WTC11 (cell line): ENCODE data around the gene CACNA2D3. TPM values are rescaled to one million over a fixed set of nuclear protein-coding genes. Genes with fewer than 3 reads are reported as not detected.

ENCODE experiments used
- ATAC-seq: fragments of 200-7000 bp; cut with Tn5 transposase; 2 replicates; pipeline ENCODE4 v1.10.0; 2021; ENCODE audit warnings: mild to moderate bottlenecking, moderate library complexity
- CTCF ChIA-PET: fragments of 300-600 bp; sonication (Branson Sonifier 250); formaldehyde crosslinking; loops from one replicate; lab custom pipeline; 2021; ENCODE audit warnings: antibody characterized with exemption; lab: Charles Lee
- POLR2A ChIA-PET: fragments of 350-600 bp; sonication (Branson Sonifier 250); formaldehyde crosslinking; loops from one replicate; lab custom pipeline; 2021; ENCODE audit warnings: antibody characterized with exemption; lab: Charles Lee
- DNase-seq: peaks from one replicate; pipeline ENCODE4 v3.0.0; 2021; ENCODE audit warnings: low spot score
- H3K27ac Mint-ChIP-seq: 2 replicates; pipeline ENCODE4 v1.8.0; 2021; ENCODE audit warnings: mixed read lengths
- H3K27me3 Mint-ChIP-seq: 2 replicates; pipeline ENCODE4 v1.8.0; 2021; ENCODE audit warnings: low read depth, mild to moderate bottlenecking, moderate library complexity, mixed read lengths
- H3K36me3 Mint-ChIP-seq: 2 replicates; pipeline ENCODE4 v1.8.0; 2021; ENCODE audit warnings: mixed read lengths
- H3K4me1 Mint-ChIP-seq: 2 replicates; pipeline ENCODE4 v1.8.0; 2022; ENCODE audit warnings: mixed read lengths
- H3K4me3 Mint-ChIP-seq: 2 replicates; pipeline ENCODE4 v1.8.0; 2021; ENCODE audit warnings: mild to moderate bottlenecking, moderate library complexity, mixed read lengths
- H3K9me3 Mint-ChIP-seq: 2 replicates; pipeline ENCODE4 v1.8.0; 2021; ENCODE audit warnings: mixed read lengths
- CBFB ChIP-seq: sonication (generic); formaldehyde crosslinking; IDR thresholded peaks from 2 replicates; pipeline ENCODE4 v1.8.1; 2022; ENCODE audit warnings: mild to moderate bottlenecking, low read depth, missing genetic modification reagents
- MAX ChIP-seq: sonication (generic); formaldehyde crosslinking; IDR thresholded peaks from 2 replicates; pipeline ENCODE4 v1.8.0; 2022; ENCODE audit warnings: mild to moderate bottlenecking, missing genetic modification reagents
- MYBL2 ChIP-seq: sonication (generic); formaldehyde crosslinking; IDR thresholded peaks from 2 replicates; pipeline ENCODE4 v1.8.1; 2023; ENCODE audit warnings: mild to moderate bottlenecking, moderate library complexity, missing genetic modification reagents
- NR1H2 ChIP-seq: sonication (generic); formaldehyde crosslinking; IDR thresholded peaks from 2 replicates; pipeline ENCODE4 v1.9.0; 2021; ENCODE audit warnings: mild to moderate bottlenecking, moderate library complexity, missing genetic modification reagents
- PRDM15 ChIP-seq: sonication (generic); formaldehyde crosslinking; IDR thresholded peaks from 2 replicates; pipeline ENCODE4 v1.8.0; 2022; ENCODE audit warnings: missing genetic modification reagents
- SOX15 ChIP-seq: fragments of 250-450 bp; sonication (Bioruptor Pico); IDR thresholded peaks from 2 replicates; pipeline ENCODE4 v1.9.0; 2021; ENCODE audit warnings: mild to moderate bottlenecking
- TEAD4 ChIP-seq: sonication (generic); formaldehyde crosslinking; IDR thresholded peaks from 2 replicates; pipeline ENCODE4 v1.8.0; 2022; ENCODE audit warnings: mild to moderate bottlenecking, missing genetic modification reagents
- total RNA-seq: library from RNA; stranded (reverse); gene quantifications from 3 replicates; pipeline ENCODE4 v1.2.3, GENCODE V29; 2021
- TF ChIP-seq, protein P1 (sequence below): sonication (generic); formaldehyde crosslinking; IDR thresholded peaks from 2 replicates; pipeline ENCODE4 v1.8.0; 2023; ENCODE audit warnings: missing genetic modification reagents
- TF ChIP-seq, protein P2 (sequence below): fragments of 250-450 bp; sonication (Bioruptor Pico); IDR thresholded peaks from 2 replicates; pipeline ENCODE4 v1.8.0; 2021; ENCODE audit warnings: mild to moderate bottlenecking
- TF ChIP-seq, protein P3 (sequence below): sonication (generic); formaldehyde crosslinking; IDR thresholded peaks from 2 replicates; pipeline ENCODE4 v1.8.1; 2023; ENCODE audit warnings: mild to moderate bottlenecking, moderate library complexity, missing genetic modification reagents
- TF ChIP-seq, protein P4 (sequence below): sonication (generic); formaldehyde crosslinking; IDR thresholded peaks from 2 replicates; pipeline ENCODE4 v1.8.1; 2023; ENCODE audit warnings: mild to moderate bottlenecking, missing genetic modification reagents, moderate library complexity
- TF ChIP-seq, protein P5 (sequence below): sonication (generic); formaldehyde crosslinking; IDR thresholded peaks from 2 replicates; pipeline ENCODE4 v1.8.0; 2022; ENCODE audit warnings: mild to moderate bottlenecking, missing genetic modification reagents
- TF ChIP-seq, protein P6 (sequence below): sonication (generic); formaldehyde crosslinking; IDR thresholded peaks from 2 replicates; pipeline ENCODE4 v1.8.1; 2022; ENCODE audit warnings: mild to moderate bottlenecking, moderate library complexity, missing genetic modification reagents

The CACNA2D3 gene
- total RNA-seq, 1 experiment from 2014 or later = 5.0 TPM

- no peak for TF ChIP-seq CBFB (CRISPR knock-in tag)
- no peak for TF ChIP-seq NR1H2 (CRISPR knock-in tag)
Observed at GRCh38 chr3:55097441-55097840, 975.1 kb downstream of the CACNA2D3 start (continued).

DNA sequence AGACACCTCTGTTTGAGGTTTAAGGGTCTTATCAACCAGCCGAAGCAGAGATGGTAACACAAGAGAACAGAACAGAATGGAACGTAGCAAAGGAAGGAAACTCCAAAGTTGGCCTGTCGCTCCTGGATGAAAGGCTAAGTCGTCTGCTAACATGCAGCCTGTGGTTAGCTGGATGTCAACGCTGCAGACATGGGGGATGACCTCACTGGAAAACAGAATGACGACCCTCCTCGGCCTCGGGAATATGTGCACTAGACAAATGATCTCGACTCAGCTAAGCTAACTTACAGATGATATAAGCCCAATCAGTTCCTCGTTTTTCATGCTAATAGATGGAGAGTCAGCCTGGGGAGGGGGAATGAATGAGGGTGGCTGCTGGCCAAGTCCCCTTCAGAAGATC is 983.3 kb downstream of the CACNA2D3 start:
- ATAC-seq = no peak
- POLR2A ChIA-PET = no interaction called here

More for the DNA sequence above, 983.3 kb downstream of the CACNA2D3 start:
- Mint-ChIP-seq H3K4me1 (peaks cover 5% of the 10 kb centered on the region), H3K27ac (no peak overlapping the region), H3K4me3 (no peak overlapping the region), H3K36me3 (no peaks in the 10 kb centered on the region), H3K9me3 (no peaks in the 10 kb centered on the region), H3K27me3 (0 out of 2 replicates have a peak, but pooled peaks cover 4% of the 10 kb centered on the region)
- CTCF ChIA-PET = no interaction called here
- TF ChIP-seq, protein P1, sequence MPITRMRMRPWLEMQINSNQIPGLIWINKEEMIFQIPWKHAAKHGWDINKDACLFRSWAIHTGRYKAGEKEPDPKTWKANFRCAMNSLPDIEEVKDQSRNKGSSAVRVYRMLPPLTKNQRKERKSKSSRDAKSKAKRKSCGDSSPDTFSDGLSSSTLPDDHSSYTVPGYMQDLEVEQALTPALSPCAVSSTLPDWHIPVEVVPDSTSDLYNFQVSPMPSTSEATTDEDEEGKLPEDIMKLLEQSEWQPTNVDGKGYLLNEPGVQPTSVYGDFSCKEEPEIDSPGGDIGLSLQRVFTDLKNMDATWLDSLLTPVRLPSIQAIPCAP (CRISPR knock-in tag) = no peak
- TF ChIP-seq MYBL2 (CRISPR knock-in tag) = no peak
- no peak for TF ChIP-seq TEAD4 (CRISPR knock-in tag)
- no peak for TF ChIP-seq PRDM15 (CRISPR knock-in tag)
- TF ChIP-seq, protein P2, sequence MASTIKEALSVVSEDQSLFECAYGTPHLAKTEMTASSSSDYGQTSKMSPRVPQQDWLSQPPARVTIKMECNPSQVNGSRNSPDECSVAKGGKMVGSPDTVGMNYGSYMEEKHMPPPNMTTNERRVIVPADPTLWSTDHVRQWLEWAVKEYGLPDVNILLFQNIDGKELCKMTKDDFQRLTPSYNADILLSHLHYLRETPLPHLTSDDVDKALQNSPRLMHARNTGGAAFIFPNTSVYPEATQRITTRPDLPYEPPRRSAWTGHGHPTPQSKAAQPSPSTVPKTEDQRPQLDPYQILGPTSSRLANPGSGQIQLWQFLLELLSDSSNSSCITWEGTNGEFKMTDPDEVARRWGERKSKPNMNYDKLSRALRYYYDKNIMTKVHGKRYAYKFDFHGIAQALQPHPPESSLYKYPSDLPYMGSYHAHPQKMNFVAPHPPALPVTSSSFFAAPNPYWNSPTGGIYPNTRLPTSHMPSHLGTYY = no peak
- TF ChIP-seq, protein P3, sequence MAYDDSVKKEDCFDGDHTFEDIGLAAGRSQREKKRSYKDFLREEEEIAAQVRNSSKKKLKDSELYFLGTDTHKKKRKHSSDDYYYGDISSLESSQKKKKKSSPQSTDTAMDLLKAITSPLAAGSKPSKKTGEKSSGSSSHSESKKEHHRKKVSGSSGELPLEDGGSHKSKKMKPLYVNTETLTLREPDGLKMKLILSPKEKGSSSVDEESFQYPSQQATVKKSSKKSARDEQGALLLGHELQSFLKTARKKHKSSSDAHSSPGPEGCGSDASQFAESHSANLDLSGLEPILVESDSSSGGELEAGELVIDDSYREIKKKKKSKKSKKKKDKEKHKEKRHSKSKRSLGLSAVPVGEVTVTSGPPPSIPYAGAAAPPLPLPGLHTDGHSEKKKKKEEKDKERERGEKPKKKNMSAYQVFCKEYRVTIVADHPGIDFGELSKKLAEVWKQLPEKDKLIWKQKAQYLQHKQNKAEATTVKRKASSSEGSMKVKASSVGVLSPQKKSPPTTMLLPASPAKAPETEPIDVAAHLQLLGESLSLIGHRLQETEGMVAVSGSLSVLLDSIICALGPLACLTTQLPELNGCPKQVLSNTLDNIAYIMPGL = no peak
- TF ChIP-seq, protein P4, sequence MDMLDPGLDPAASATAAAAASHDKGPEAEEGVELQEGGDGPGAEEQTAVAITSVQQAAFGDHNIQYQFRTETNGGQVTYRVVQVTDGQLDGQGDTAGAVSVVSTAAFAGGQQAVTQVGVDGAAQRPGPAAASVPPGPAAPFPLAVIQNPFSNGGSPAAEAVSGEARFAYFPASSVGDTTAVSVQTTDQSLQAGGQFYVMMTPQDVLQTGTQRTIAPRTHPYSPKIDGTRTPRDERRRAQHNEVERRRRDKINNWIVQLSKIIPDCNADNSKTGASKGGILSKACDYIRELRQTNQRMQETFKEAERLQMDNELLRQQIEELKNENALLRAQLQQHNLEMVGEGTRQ = no peak
- TF ChIP-seq, protein P5, sequence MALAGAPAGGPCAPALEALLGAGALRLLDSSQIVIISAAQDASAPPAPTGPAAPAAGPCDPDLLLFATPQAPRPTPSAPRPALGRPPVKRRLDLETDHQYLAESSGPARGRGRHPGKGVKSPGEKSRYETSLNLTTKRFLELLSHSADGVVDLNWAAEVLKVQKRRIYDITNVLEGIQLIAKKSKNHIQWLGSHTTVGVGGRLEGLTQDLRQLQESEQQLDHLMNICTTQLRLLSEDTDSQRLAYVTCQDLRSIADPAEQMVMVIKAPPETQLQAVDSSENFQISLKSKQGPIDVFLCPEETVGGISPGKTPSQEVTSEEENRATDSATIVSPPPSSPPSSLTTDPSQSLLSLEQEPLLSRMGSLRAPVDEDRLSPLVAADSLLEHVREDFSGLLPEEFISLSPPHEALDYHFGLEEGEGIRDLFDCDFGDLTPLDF (CRISPR knock-in tag) = no peak
- TF ChIP-seq MAX = no peak
- TF ChIP-seq, protein P6, sequence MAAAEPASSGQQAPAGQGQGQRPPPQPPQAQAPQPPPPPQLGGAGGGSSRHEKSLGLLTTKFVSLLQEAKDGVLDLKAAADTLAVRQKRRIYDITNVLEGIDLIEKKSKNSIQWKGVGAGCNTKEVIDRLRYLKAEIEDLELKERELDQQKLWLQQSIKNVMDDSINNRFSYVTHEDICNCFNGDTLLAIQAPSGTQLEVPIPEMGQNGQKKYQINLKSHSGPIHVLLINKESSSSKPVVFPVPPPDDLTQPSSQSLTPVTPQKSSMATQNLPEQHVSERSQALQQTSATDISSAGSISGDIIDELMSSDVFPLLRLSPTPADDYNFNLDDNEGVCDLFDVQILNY (CRISPR knock-in tag) = no peak
- TF ChIP-seq SOX15 = no peak
- no peak for DNase-seq
